ENCODE results near the gene ST13. TPM values are rescaled to one million over a fixed set of nuclear protein-coding genes. Genes with fewer than 3 reads are reported as not detected.
A peak's percentile ranks its signal among the peaks of the same experiment; 100 is the strongest.
"Not testable (repeated sequence)": the region's sequence is repeated elsewhere in the genome, so short reads cannot be mapped to it uniquely, and the experiment has no call there.

ST13 gene
- total RNA-seq (100 to 1,000 TPM; 221 to 224 TPM), polyA plus RNA-seq (100 to 1,000 TPM; 244 to 283 (median 260) TPM), total RNA-seq (231 to 405 (median 312) reads per million in 6 experiments)

DNA sequence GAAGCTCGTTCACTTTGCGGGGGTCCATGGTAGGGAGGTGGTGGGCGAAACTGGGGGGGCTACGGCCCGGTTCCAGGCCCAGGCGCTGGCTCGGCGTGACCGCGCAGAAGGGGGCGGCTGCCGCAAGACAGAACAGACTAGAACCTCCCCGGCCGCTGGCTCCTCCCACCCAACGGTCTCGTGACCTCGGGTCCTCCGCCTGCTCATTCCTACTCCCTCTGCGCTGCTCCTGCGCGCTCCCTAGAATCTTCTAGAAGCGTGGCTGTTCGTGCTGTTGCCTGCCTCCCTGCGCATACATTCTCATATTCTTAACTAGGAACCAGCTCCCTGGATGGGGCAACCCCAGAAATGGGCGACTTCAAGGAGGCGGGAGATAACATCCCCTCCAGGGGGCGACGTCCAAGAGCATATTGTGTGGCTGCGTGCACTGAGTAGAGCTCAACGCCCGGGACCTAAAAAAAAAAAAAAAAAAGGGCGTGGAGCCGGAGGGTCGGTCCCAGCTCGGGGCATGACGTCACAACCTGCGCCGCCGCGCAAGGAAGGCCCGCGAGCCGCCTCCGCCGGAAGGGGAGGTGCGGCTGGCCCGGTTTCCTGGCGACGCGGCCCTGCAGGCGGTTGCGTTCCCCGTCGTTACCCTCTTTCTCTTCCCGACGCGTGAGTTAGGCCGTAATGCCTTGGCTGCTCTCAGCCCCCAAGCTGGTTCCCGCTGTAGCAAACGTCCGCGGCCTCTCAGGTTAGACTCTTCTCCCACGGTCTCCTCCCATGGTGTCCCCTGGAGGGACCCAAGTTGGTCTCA, at the start of gene ST13, which contains the start of gene XPNPEP3:
TSS of gene ST13 (minus strand) at position 127 of the 796 bp plus-strand sequence. CDS start at position 28, 99 bp downstream.
TSS of gene XPNPEP3 (plus strand) at position 636 of the 796 bp plus-strand sequence. CDS start at position 670, 34 bp downstream.
- DNase-seq (peak; percentile 95 to 99 (median 97)), ATAC-seq (peak; percentile 88 to 89)
- no peaks in the 10 kb centered on the region for H3K9me3 Mint-ChIP-seq
- peak within 1 kb of the TSS; percentile 98 to 100 (median 100) for H3K27ac Mint-ChIP-seq
- peaks cover 1 to 30% (median 4%) of the 10 kb centered on the region in 3 donors for H3K36me3 Mint-ChIP-seq
- H3K4me1 Mint-ChIP-seq = peaks cover 9 to 69% (median 63%) of the 10 kb centered on the region in 4 donors
- peak within 1 kb of the TSS; percentile 97 to 100 (median 99) for H3K4me3 Mint-ChIP-seq
- H3K27me3 Mint-ChIP-seq = no peaks in the 10 kb centered on the region
- POLR2A ChIA-PET = interaction anchor here (0.5 to 3.9 kb wide), 23 partner anchors 15 to 1744 kb away, joined by 3 to 22 read pairs (median 4); partner anchors contain the start of genes ACO2, EP300, MRTFA and PHF5A

DNA sequence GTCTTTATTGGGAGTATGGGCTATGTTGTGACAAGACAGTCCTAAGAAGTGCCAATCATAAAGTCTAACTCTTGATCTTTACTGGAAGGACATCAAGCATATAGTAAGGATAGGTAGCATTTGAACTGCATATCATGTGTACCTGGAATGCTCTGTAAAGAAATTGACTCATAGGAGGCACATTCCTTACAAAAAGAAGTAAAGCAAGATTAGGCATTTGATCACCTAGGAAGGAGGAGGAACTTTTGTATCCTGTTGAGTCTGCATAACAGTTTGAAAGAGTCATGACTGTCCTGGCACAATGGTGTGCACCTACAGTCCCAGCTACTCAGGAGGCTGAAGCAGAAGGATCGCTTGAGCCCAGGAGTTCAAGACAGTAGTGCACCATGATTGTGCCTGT, 47.7 kb upstream of the ST13 start:
- DNase-seq (no peak), ATAC-seq (no peak)
- H3K27me3 Mint-ChIP-seq = no peaks in the 10 kb centered on the region
- no peak overlapping the region for H3K4me3 Mint-ChIP-seq
- peak overlapping the region in 2 of 10 donors; percentile 13 to 79 for H3K27ac Mint-ChIP-seq
- no peaks in the 10 kb centered on the region for H3K9me3 Mint-ChIP-seq
- peaks cover 0 to 5% (median 3%) of the 10 kb centered on the region in 4 donors for H3K4me1 Mint-ChIP-seq
- peaks cover 0 to 42% (median 5%) of the 10 kb centered on the region in 3 donors for H3K36me3 Mint-ChIP-seq
- POLR2A ChIA-PET = no interaction called here

- H3K36me3 Mint-ChIP-seq = peaks cover 0 to 44% (median 6%) of the 10 kb centered on the region in 3 donors
- peak; percentile 38 to 41 for ATAC-seq
- DNase-seq = peak in 3 of 10 donors; percentile 38 to 44 (median 41)
- no peaks in the 10 kb centered on the region for H3K27me3 Mint-ChIP-seq
- no peak overlapping the region for H3K4me3 Mint-ChIP-seq
- POLR2A ChIA-PET = interaction anchor here (0.6 to 1.4 kb wide), 2 partner anchors 190 to 215 kb away, joined by 3 to 6 read pairs; no protein-coding TSS in a partner anchor
- peaks cover 2 to 7% (median 5%) of the 10 kb centered on the region in 4 donors for H3K4me1 Mint-ChIP-seq
- peak overlapping the region in 1 of 10 donors; percentile 24 for H3K27ac Mint-ChIP-seq
- no peaks in the 10 kb centered on the region for H3K9me3 Mint-ChIP-seq
Measured at GRCh38 chr22:40898850-40899357, 42.5 kb upstream of the ST13 start.

DNA sequence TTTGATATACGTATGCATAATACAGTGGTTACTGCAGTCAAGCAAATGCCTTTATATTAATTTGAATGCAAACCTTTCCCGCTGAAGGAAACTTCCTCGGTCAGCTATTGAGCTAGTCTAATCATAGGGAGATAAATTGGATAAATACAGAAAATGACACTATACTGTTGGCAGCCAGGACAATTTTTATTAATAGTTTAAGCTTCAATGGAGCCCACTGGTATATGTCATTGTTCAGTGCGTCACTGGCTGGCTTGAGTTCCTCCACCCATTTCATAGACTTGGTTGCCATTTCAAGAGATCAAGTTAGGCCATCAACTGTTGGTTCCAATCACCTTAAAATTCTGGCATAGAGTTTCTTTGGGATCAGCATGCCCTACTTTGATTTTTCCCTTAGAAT, 38.0 kb upstream of the ST13 start:
- Mint-ChIP-seq H3K27me3 (no peaks in the 10 kb centered on the region), H3K9me3 (no peaks in the 10 kb centered on the region), H3K36me3 (peaks cover 0 to 40% (median 3%) of the 10 kb centered on the region in 3 donors), H3K27ac (peak overlapping the region in 2 of 10 donors; percentile 27 to 46), H3K4me1 (peaks cover 2 to 7% (median 5%) of the 10 kb centered on the region in 4 donors), H3K4me3 (no peak overlapping the region)
- POLR2A ChIA-PET = no interaction called here
- ATAC-seq = no peak
- DNase-seq = no peak

GRCh38 chr22:40890881-40891280, 34.4 kb upstream of the ST13 start:
- no peaks in the 10 kb centered on the region for H3K9me3 Mint-ChIP-seq
- no peaks in the 10 kb centered on the region for H3K27me3 Mint-ChIP-seq
- peaks cover 0 to 59% (median 9%) of the 10 kb centered on the region in 3 donors for H3K36me3 Mint-ChIP-seq
- no peak for DNase-seq
- no peaks in the 10 kb centered on the region for H3K4me1 Mint-ChIP-seq
- no peak overlapping the region for H3K4me3 Mint-ChIP-seq
- no peak overlapping the region for H3K27ac Mint-ChIP-seq
- POLR2A ChIA-PET = no interaction called here
- no peak for ATAC-seq

DNA sequence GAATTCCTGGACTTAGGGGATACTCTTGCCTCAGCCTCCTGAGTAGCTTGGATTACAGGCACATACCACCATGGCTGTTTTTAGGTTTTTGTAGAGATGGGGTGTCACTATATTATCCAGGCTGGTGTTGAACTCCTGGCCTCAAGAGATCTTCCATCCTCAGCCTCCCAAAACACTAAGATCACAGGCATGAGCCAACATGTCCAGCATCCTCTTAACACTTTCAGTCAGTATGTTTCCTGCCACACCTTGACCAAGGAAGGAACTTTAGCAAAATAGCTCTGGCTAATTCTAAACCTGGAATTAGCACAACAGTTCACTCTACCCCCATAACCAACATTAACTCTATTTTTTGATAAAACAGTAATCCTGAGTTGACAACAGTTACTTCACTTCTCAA, 32.7 kb upstream of the ST13 start:
- H3K4me3 Mint-ChIP-seq = no peak overlapping the region
- peaks cover 0 to 61% (median 6%) of the 10 kb centered on the region in 3 donors for H3K36me3 Mint-ChIP-seq
- no peaks in the 10 kb centered on the region for H3K27me3 Mint-ChIP-seq
- no peaks in the 10 kb centered on the region for H3K4me1 Mint-ChIP-seq
- no peak for ATAC-seq
- POLR2A ChIA-PET = no interaction called here
- no peak for DNase-seq
- no peaks in the 10 kb centered on the region for H3K9me3 Mint-ChIP-seq
- peak overlapping the region in 3 of 10 donors; percentile 26 to 79 (median 72) for H3K27ac Mint-ChIP-seq

- DNase-seq = no peak
- Mint-ChIP-seq H3K4me1 (peaks cover 0 to 1% (median 0%) of the 10 kb centered on the region in 4 donors), H3K36me3 (peaks cover 0 to 49% (median 11%) of the 10 kb centered on the region in 3 donors), H3K9me3 (no peaks in the 10 kb centered on the region), H3K4me3 (no peak overlapping the region), H3K27ac (no peak overlapping the region), H3K27me3 (no peaks in the 10 kb centered on the region)
- POLR2A ChIA-PET = no interaction called here
- ATAC-seq = no peak
Measured at GRCh38 chr22:40878922-40879321, 22.5 kb upstream of the ST13 start.

GRCh38 chr22:40877488-40877887, 21.0 kb upstream of the ST13 start:
- peaks cover 0 to 1% (median 0%) of the 10 kb centered on the region in 4 donors for H3K4me1 Mint-ChIP-seq
- H3K36me3 Mint-ChIP-seq = peaks cover 0 to 43% (median 9%) of the 10 kb centered on the region in 3 donors
- no peak overlapping the region for H3K27ac Mint-ChIP-seq
- H3K9me3 Mint-ChIP-seq = no peaks in the 10 kb centered on the region
- POLR2A ChIA-PET = interaction anchor here (0.6 kb wide), 1 partner anchor 38 kb away, joined by 3 read pairs; no protein-coding TSS in a partner anchor
- no peak for DNase-seq
- H3K27me3 Mint-ChIP-seq = no peaks in the 10 kb centered on the region
- no peak for ATAC-seq
- H3K4me3 Mint-ChIP-seq = no peak overlapping the region

GRCh38 chr22:40876907-40877306, 20.5 kb upstream of the ST13 start:
- ATAC-seq (no peak), DNase-seq (no peak)
- Mint-ChIP-seq H3K4me3 (no peak overlapping the region), H3K27me3 (no peaks in the 10 kb centered on the region), H3K9me3 (no peaks in the 10 kb centered on the region), H3K27ac (no peak overlapping the region), H3K4me1 (peaks cover 0 to 1% (median 0%) of the 10 kb centered on the region in 4 donors), H3K36me3 (peaks cover 0 to 41% (median 10%) of the 10 kb centered on the region in 3 donors)
- POLR2A ChIA-PET = no interaction called here

- Mint-ChIP-seq H3K4me1 (no peaks in the 10 kb centered on the region), H3K27ac (no peak overlapping the region), H3K36me3 (peaks cover 0 to 45% (median 9%) of the 10 kb centered on the region in 3 donors), H3K27me3 (no peaks in the 10 kb centered on the region), H3K9me3 (no peaks in the 10 kb centered on the region), H3K4me3 (no peak overlapping the region)
- DNase-seq (no peak), ATAC-seq (no peak)
- POLR2A ChIA-PET = no interaction called here
Measured at GRCh38 chr22:40875111-40875510, 18.7 kb upstream of the ST13 start.

DNA sequence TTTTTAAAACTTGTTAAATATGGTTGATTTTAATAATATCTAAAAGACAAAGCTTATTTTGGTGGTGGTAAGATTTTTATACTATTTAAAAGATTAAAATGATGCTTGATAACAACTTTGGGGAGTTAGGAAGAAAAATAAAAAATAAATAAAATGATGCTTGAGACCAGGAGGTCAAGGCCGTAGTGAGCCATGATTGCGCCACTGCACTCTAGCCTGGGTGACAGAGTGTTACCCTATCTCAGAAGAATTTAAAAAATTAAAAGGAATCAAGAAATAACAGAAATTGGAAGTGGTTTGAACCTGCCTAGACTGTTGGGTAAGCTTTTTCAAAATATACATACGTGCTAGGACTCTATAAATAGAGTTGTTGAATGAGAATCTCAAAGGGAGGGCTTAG, 17.6 kb upstream of the ST13 start:
- Mint-ChIP-seq H3K27ac (no peak overlapping the region), H3K36me3 (peaks cover 0 to 47% (median 9%) of the 10 kb centered on the region in 3 donors), H3K4me3 (no peak overlapping the region), H3K4me1 (no peaks in the 10 kb centered on the region), H3K27me3 (no peaks in the 10 kb centered on the region), H3K9me3 (no peaks in the 10 kb centered on the region)
- ATAC-seq (no peak), DNase-seq (no peak)
- POLR2A ChIA-PET = no interaction called here

DNA sequence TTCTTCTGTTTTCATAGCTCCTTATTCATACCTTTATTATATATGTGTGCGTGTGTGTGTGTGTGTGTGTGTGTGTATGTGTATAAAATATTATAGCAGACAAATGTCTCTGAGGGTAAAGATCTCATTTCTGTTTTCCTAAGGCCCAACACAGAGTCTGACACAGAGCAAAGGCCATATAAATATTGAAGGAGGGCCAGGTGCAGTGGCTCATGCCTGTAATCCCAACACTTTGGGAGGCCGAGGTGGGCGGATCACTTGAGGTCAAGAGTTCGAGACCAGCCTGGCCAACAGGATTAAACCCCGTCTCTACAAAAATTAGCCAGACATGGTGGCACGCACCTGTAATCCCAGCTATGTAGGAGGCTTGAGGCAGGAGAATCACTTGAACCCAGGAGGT, 11.9 kb upstream of the ST13 start:
- Mint-ChIP-seq H3K27ac (peak overlapping the region in 1 of 10 donors; percentile 48), H3K36me3 (peaks cover 0 to 25% (median 4%) of the 10 kb centered on the region in 3 donors), H3K4me1 (peaks cover 14 to 30% (median 18%) of the 10 kb centered on the region in 4 donors)
- H3K4me3 Mint-ChIP-seq, POLR2A ChIA-PET, H3K27me3 Mint-ChIP-seq, ATAC-seq, DNase-seq, H3K9me3 Mint-ChIP-seq: not testable (repeated sequence)

DNA sequence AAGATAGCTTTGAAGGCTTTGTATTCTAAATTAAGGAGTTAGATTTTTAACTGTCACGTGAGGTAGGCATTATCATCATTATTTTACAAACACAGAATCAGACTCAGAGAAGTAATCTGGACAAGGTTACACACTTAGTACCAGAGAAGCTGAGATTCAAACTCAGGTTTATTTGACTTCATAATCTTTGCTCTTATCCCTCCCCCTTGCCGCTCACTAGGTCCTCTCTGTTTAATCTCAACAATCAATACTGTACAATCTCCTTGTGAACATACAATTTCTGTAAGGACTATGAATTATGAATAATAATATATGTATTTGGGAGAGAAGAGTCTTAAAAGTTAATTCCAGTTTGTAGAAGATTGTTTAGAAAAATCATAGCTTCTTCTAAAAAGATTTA, 10.7 kb upstream of the ST13 start:
- DNase-seq (no peak), ATAC-seq (no peak)
- Mint-ChIP-seq H3K27ac (peak overlapping the region in 3 of 10 donors; percentile 1 to 44 (median 23)), H3K9me3 (no peaks in the 10 kb centered on the region), H3K4me1 (peaks cover 16 to 41% (median 26%) of the 10 kb centered on the region in 4 donors), H3K27me3 (no peaks in the 10 kb centered on the region), H3K36me3 (peaks cover 0 to 23% (median 3%) of the 10 kb centered on the region in 3 donors), H3K4me3 (no peak overlapping the region)
- POLR2A ChIA-PET = interaction anchor here (0.9 to 1.1 kb wide), 2 partner anchors 13 to 48 kb away, joined by 4 read pairs; partner anchors contain the start of gene SLC25A17

Data from naive thymus-derived CD8-positive, alpha-beta T cell (primary cell).